HG03457 (cell line): Measurements from ENCODE around the gene FABP6.

Experiments used
- ATAC-seq: cut with Tn5 transposase; IDR thresholded peaks from one replicate; pipeline ENCODE4 v1.9.1; 2021; ENCODE audit warnings: moderate number of reproducible peaks; ENCODE audit not compliant: unreplicated experiment

The FABP6 gene

GRCh38 chr5:160287378-160288051 lies 58.2 kb downstream of the FABP6 start:
- no peak for ATAC-seq
